ENCODE data around the gene LSAMP. TPM values are rescaled to one million over a fixed set of nuclear protein-coding genes. Genes with fewer than 3 reads are reported as not detected.
A peak's percentile ranks its signal among the peaks of the same experiment; 100 is the strongest.

The LSAMP gene
- total RNA-seq, 1 experiment from 2014 or later: 10.1 TPM

GRCh38 chr3:116118475-116119169 lies 326.7 kb downstream of the LSAMP start:
- peaks cover 16% of the 10 kb centered on the region for H3K4me1 ChIP-seq (ENCODE audit: insufficient read depth, low read length, poor library complexity, severe bottlenecking)
- DNase-seq (ENCODE audit: low spot score): no peak
- H3K27me3 ChIP-seq (replicated peaks; ENCODE audit: insufficient read depth, low read depth, low read length, poor library complexity): no peaks in the 10 kb centered on the region
- H3K27ac ChIP-seq (ENCODE audit: low read depth, low read length, poor library complexity, severe bottlenecking): no peak overlapping the region
- ChIA-PET POLR2A (ENCODE audit: low non-redundant PET) (no interaction called here), CTCF (no interaction called here)
- intact Hi-C loops (cut with micrococcal nuclease; ENCODE audit: unreplicated experiment): no loop called here
- TF ChIP-seq EZH2 (IDR thresholded peaks at IDR 0.05; ENCODE audit: borderline replicate concordance, low read depth, low read length, poor library complexity, severe bottlenecking) (no peak), CTCF (conservative IDR thresholded peaks at IDR 0.05; ENCODE audit: low read depth, low read length) (no peak)
- no peak overlapping the region for H3K4me3 ChIP-seq (ENCODE audit: low read depth, low read length, poor library complexity, severe bottlenecking)
- H3K36me3 ChIP-seq (ENCODE audit: insufficient read depth, low read length, poor library complexity, severe bottlenecking): no peaks in the 10 kb centered on the region
- BruUV-seq (replicated peaks): no TSS peak
- H3K9me3 ChIP-seq (ENCODE audit: low read depth, low read length, poor library complexity, severe bottlenecking): no peaks in the 10 kb centered on the region

- Histone ChIP-seq H3K36me3 (ENCODE audit: insufficient read depth, low read length, poor library complexity, severe bottlenecking) (no peaks in the 10 kb centered on the region), H3K27ac (ENCODE audit: low read depth, low read length, poor library complexity, severe bottlenecking) (peak overlapping the region; percentile 6), H3K4me1 (ENCODE audit: insufficient read depth, low read length, poor library complexity, severe bottlenecking) (peaks cover 34% of the 10 kb centered on the region), H3K9me3 (ENCODE audit: low read depth, low read length, poor library complexity, severe bottlenecking) (no peaks in the 10 kb centered on the region), H3K4me3 (ENCODE audit: low read depth, low read length, poor library complexity, severe bottlenecking) (no peak overlapping the region), H3K27me3 (replicated peaks; ENCODE audit: insufficient read depth, low read depth, low read length, poor library complexity) (no peaks in the 10 kb centered on the region)
- BruUV-seq (replicated peaks): no TSS peak
- POLR2A ChIA-PET (ENCODE audit: low non-redundant PET): no interaction called here
- TF ChIP-seq CTCF (conservative IDR thresholded peaks at IDR 0.05; ENCODE audit: low read depth, low read length): no peak
- TF ChIP-seq EZH2 (IDR thresholded peaks at IDR 0.05; ENCODE audit: borderline replicate concordance, low read depth, low read length, poor library complexity, severe bottlenecking): no peak
- intact Hi-C loops (cut with micrococcal nuclease; ENCODE audit: unreplicated experiment): no loop called here
- CTCF ChIA-PET: no interaction called here
- DNase-seq (ENCODE audit: low spot score): no peak
These were observed 330.7 kb downstream of the LSAMP start for GRCh38 chr3:116114586-116114985.

- POLR2A ChIA-PET (ENCODE audit: low non-redundant PET): interaction anchor here (0.7 kb wide), 2 partner anchors 27 to 151 kb away, joined by 3 to 5 read pairs; no protein-coding TSS in a partner anchor
- TF ChIP-seq EZH2 (IDR thresholded peaks at IDR 0.05; ENCODE audit: borderline replicate concordance, low read depth, low read length, poor library complexity, severe bottlenecking) (no peak), CTCF (conservative IDR thresholded peaks at IDR 0.05; ENCODE audit: low read depth, low read length) (no peak)
- H3K27me3 ChIP-seq (replicated peaks; ENCODE audit: insufficient read depth, low read depth, low read length, poor library complexity): no peaks in the 10 kb centered on the region
- no peaks in the 10 kb centered on the region for H3K9me3 ChIP-seq (ENCODE audit: low read depth, low read length, poor library complexity, severe bottlenecking)
- no TSS peak for BruUV-seq (replicated peaks)
- CTCF ChIA-PET: no interaction called here
- intact Hi-C loops (cut with micrococcal nuclease; ENCODE audit: unreplicated experiment): no loop called here
- no peaks in the 10 kb centered on the region for H3K36me3 ChIP-seq (ENCODE audit: insufficient read depth, low read length, poor library complexity, severe bottlenecking)
- DNase-seq (ENCODE audit: low spot score): peak; percentile 65
- no peak overlapping the region for H3K27ac ChIP-seq (ENCODE audit: low read depth, low read length, poor library complexity, severe bottlenecking)
- no peak overlapping the region for H3K4me3 ChIP-seq (ENCODE audit: low read depth, low read length, poor library complexity, severe bottlenecking)
- H3K4me1 ChIP-seq (ENCODE audit: insufficient read depth, low read length, poor library complexity, severe bottlenecking): peaks cover 34% of the 10 kb centered on the region
These were observed 332.6 kb downstream of the LSAMP start for GRCh38 chr3:116112696-116113095.

Measured in A673 (cell line).